HepG2 (cell line): Measurements from ENCODE around the gene CDSN.

Experiments
- ATRX ChIP-seq: sonication (generic); formaldehyde crosslinking; IDR thresholded peaks from 2 replicates; pipeline ENCODE4 v1.4.0; 2020; ENCODE audit warnings: missing genetic modification reagents, borderline replicate concordance
- GABPA ChIP-seq, 2 experiments: IDR thresholded peaks; 2 replicates each; pipeline ENCODE4 v1.6.1; 2011 to 2016; ENCODE audit warnings: low read depth in 2 of 2, low read length in 1 of 2, missing biosample characterization in 1 of 2, missing genetic modification characterization in 1 of 2
- HDAC2 ChIP-seq: sonication (generic); formaldehyde crosslinking; IDR thresholded peaks from 2 replicates; pipeline ENCODE4 v1.4.0; 2020; ENCODE audit warnings: missing genetic modification reagents
- KDM1A ChIP-seq: IDR thresholded peaks from 2 replicates; pipeline ENCODE4 v1.6.1; 2016; ENCODE audit warnings: missing compliant biosample characterization
- NR2F6 ChIP-seq, 2 experiments: IDR thresholded peaks; 2 replicates each; pipeline ENCODE4 v1.6.1; 2016; ENCODE audit warnings: antibody characterized with exemption in 1 of 2, mild to moderate bottlenecking in 1 of 2
- POLR2AphosphoS5 ChIP-seq: IDR thresholded peaks from 2 replicates; pipeline ENCODE4 v1.6.1; 2012; ENCODE audit warnings: low read depth, low read length
- TEAD3 ChIP-seq: optimal IDR thresholded peaks from 2 replicates; pipeline ENCODE3; 2016; ENCODE audit warnings: borderline replicate concordance
- YY1 ChIP-seq: IDR thresholded peaks from 2 replicates; pipeline ENCODE4 v1.6.1; 2011; ENCODE audit warnings: low read length, low read depth, moderate library complexity, mild to moderate bottlenecking; ENCODE audit not compliant: insufficient read depth, insufficient replicate concordance
- TF ChIP-seq, protein P1 (sequence below): sonication (generic); formaldehyde crosslinking; IDR thresholded peaks from 2 replicates; pipeline ENCODE4 v1.5.0; 2020; ENCODE audit warnings: missing genetic modification reagents
- TF ChIP-seq, protein P2 (sequence below): sonication (generic); formaldehyde crosslinking; IDR thresholded peaks from 2 replicates; pipeline ENCODE4 v1.4.0; 2020; ENCODE audit warnings: mild to moderate bottlenecking, missing genetic modification reagents
- TF ChIP-seq, protein P3 (sequence below): sonication (generic); formaldehyde crosslinking; IDR thresholded peaks from 2 replicates; pipeline ENCODE4 v1.5.0; 2020; ENCODE audit warnings: mild to moderate bottlenecking, missing genetic modification reagents, moderate library complexity

DNA sequence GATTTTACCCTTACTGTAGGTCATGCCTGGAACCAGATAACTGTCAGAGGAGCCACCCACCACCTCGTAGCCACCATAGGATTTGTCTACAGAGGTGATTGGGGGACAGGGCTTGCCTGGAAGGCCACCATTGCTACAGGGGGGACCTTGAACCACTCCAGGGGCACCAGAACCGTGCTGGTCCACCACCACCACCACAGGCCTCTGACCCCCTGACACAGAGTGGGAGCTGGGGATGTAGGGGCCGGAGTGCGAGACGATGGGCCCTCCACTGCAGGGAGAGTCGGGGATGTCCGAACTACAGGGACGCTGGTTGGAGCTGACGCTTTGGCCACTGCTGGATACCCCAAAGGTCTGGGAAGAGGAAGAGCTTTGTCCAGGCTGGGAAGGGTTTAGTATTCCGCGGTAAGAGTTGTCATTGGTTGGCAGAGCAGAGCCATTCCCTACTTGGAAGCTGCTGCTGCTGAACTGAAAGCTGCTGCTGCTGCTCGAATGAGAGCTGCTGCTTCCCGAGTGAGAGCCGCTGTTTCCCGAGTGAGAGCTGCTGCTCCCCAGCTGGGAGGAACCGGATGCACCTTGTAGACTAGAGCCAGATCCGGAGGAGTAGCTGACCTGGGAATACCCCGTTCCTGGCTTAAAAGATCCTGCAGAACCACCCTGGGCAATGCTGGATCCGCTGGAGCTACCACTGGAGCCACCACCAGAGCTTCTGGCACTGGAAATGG lies 3.4 kb downstream of the CDSN start:
- TF ChIP-seq NR2F6 (IDR thresholded peaks at IDR 0.05) (no peak), NR2F6 (CRISPR knock-in tag; IDR thresholded peaks at IDR 0.05) (no peak), ATRX (CRISPR knock-in tag) (no peak), HDAC2 (CRISPR knock-in tag) (no peak), KDM1A (CRISPR knock-in tag) (no peak), TEAD3 (no peak), POLR2AphosphoS5 (no peak), YY1 (no peak), GABPA (IDR thresholded peaks at IDR 0.05; ENCODE audit: low read depth, low read length) (no peak), GABPA (CRISPR knock-in tag; IDR thresholded peaks at IDR 0.05; ENCODE audit: low read depth) (no peak)
- TF ChIP-seq, protein P1, sequence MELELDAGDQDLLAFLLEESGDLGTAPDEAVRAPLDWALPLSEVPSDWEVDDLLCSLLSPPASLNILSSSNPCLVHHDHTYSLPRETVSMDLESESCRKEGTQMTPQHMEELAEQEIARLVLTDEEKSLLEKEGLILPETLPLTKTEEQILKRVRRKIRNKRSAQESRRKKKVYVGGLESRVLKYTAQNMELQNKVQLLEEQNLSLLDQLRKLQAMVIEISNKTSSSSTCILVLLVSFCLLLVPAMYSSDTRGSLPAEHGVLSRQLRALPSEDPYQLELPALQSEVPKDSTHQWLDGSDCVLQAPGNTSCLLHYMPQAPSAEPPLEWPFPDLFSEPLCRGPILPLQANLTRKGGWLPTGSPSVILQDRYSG (CRISPR knock-in tag): no peak
- TF ChIP-seq, protein P2, sequence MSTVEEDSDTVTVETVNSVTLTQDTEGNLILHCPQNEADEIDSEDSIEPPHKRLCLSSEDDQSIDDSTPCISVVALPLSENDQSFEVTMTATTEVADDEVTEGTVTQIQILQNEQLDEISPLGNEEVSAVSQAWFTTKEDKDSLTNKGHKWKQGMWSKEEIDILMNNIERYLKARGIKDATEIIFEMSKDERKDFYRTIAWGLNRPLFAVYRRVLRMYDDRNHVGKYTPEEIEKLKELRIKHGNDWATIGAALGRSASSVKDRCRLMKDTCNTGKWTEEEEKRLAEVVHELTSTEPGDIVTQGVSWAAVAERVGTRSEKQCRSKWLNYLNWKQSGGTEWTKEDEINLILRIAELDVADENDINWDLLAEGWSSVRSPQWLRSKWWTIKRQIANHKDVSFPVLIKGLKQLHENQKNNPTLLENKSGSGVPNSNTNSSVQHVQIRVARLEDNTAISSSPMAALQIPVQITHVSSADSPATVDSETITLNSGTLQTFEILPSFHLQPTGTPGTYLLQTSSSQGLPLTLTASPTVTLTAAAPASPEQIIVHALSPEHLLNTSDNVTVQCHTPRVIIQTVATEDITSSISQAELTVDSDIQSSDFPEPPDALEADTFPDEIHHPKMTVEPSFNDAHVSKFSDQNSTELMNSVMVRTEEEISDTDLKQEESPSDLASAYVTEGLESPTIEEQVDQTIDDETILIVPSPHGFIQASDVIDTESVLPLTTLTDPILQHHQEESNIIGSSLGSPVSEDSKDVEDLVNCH (CRISPR knock-in tag): no peak
- TF ChIP-seq, protein P3, sequence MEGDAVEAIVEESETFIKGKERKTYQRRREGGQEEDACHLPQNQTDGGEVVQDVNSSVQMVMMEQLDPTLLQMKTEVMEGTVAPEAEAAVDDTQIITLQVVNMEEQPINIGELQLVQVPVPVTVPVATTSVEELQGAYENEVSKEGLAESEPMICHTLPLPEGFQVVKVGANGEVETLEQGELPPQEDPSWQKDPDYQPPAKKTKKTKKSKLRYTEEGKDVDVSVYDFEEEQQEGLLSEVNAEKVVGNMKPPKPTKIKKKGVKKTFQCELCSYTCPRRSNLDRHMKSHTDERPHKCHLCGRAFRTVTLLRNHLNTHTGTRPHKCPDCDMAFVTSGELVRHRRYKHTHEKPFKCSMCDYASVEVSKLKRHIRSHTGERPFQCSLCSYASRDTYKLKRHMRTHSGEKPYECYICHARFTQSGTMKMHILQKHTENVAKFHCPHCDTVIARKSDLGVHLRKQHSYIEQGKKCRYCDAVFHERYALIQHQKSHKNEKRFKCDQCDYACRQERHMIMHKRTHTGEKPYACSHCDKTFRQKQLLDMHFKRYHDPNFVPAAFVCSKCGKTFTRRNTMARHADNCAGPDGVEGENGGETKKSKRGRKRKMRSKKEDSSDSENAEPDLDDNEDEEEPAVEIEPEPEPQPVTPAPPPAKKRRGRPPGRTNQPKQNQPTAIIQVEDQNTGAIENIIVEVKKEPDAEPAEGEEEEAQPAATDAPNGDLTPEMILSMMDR: no peak
